KOPT-K1 (cell line): Measurements from ENCODE around the gene SETD2.

ENCODE experiments used
- H3K27ac ChIP-seq: fragments of 200-600 bp; sonication (generic); 2 replicates; pipeline ENCODE4 v1.5.1; 2016; ENCODE audit warnings: antibody characterized with exemption, mild to moderate bottlenecking, low read depth, low read length; ENCODE audit not compliant: poor library complexity, severe bottlenecking
- H3K36me3 ChIP-seq: fragments of 200-600 bp; sonication (generic); 2 replicates; pipeline ENCODE4 v1.5.1; 2017; ENCODE audit warnings: antibody characterized with exemption, mild to moderate bottlenecking, low read length, moderate library complexity; ENCODE audit not compliant: insufficient read depth
- H3K9me3 ChIP-seq: fragments of 200-600 bp; sonication (generic); 2 replicates; pipeline ENCODE4 v1.5.1; 2017; ENCODE audit warnings: antibody characterized with exemption, low read length, mild to moderate bottlenecking; ENCODE audit not compliant: insufficient read depth, poor library complexity, severe bottlenecking

SETD2 gene

DNA sequence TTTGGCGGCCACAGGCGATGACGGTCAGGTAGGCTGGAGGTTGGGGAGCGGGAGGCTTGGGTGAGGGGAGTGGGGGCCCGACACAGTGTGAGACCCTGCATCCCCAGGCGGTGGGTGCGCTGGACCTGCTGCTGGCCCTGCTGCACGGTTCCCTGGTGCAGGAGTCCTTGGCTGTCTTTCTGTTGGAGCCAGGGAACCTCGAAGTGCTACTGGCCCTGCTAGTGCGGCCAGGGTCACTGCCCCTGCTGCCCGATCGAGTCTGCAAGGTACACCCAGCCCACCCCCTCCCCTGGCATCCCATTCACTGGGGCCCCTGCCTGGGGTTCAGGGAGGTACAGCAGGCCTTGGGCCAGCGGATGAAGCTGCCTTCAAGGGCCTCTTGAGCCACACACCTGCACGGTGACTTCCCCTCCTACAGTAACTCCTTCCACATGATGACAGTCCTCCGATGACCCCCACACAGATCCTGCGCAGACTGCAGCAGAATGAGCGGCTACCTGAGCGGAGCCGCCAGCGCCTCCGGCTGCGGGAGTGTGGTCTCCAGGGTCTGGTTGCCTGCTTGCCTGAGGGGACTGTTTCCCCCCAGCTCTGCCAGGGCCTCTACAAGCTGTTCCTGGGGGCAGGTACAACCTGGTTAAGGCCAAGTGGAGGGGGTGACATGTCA lies 164.9 kb downstream of the SETD2 start:
- Histone ChIP-seq H3K36me3 (peaks cover 100% of the 10 kb centered on the region), H3K9me3 (no peaks in the 10 kb centered on the region), H3K27ac (no peak overlapping the region)

DNA sequence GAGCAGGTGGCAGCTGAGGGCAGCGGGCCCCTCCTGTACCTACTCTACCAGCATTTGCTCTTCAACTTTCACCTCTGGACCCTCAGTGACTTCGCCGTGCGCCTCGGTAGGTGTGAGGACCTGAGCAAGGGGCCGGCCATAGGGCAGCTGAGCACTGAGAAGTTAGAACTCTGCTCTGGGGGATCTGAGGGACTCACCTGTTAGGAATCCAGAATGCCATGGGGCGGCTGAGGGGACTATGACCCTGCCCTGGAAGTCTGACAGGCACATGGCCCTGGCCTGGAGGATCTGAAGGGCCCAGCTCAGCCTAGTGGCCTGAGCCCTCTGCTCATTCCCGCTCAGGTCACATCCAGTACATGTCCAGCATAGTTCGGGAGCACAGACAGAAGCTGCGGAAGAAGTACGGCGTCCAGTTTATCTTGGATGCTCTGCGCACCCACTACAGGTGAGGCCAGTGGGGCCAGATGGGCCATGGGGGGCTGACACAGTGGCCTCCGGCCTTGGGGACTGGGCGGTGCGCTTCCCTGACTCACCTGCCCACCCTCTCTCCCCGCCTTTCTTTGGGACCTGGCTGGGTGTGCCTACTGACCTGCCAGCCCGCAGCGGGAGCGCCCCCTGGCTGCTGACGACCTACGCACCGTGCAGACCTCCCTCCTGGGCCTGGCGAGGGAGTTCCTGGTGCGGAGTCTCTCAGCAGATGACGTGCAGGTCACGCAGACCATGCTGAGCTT lies 165.6 kb downstream of the SETD2 start:
- Histone ChIP-seq H3K36me3 (peaks cover 100% of the 10 kb centered on the region), H3K27ac (no peak overlapping the region), H3K9me3 (no peaks in the 10 kb centered on the region)

- peaks cover 100% of the 10 kb centered on the region for H3K36me3 ChIP-seq
These were observed 166.3 kb downstream of the SETD2 start for GRCh38 chr3:46997453-46998091.

GRCh38 chr3:46996689-46997452 lies 167.0 kb downstream of the SETD2 start:
- H3K36me3 ChIP-seq, result peaks cover 100% of the 10 kb centered on the region
- no peaks in the 10 kb centered on the region for H3K9me3 ChIP-seq
- peak overlapping the region; percentile 35 for H3K27ac ChIP-seq

More at GRCh38 chr3:46997453-46998091, 166.3 kb downstream of the SETD2 start:
- Histone ChIP-seq H3K27ac (peak overlapping the region; percentile 35), H3K9me3 (no peaks in the 10 kb centered on the region)

DNA sequence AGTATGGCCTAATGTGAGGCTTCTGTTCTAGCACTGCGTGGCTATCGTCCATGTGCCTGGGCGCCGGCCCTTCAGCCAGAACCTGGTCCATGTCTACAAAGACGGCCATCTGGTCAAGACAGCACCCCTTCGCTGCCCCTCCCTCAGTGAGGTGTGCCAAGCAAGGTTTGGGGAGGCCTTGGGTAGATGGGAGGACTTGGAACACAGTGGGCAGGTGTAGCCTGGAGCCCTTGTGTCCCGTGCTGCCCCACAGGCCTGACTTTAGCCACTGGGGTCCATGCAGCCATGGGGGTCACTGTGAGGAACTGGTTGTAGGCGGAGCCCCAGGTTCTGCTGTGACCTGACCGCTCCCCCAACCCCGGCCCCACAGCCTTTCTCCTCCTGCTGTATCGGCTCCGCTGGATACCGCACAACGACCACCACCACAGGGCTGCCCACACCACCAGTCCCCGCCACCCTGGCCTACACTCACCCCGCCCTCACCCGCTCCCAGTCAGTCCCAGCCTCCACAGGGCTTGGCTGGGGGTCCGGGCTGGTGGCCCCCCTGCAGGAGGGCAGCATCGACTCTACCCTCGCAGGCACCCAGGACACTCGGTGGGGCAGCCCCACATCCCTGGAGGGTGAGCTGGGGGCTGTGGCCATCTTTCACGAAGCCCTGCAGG lies 167.9 kb downstream of the SETD2 start:
- H3K36me3 ChIP-seq, result peaks cover 100% of the 10 kb centered on the region
- H3K27ac ChIP-seq, result peak overlapping the region; percentile 35
- no peaks in the 10 kb centered on the region for H3K9me3 ChIP-seq

GRCh38 chr3:46994801-46995731 lies 168.8 kb downstream of the SETD2 start:
- Histone ChIP-seq H3K36me3 (peaks cover 100% of the 10 kb centered on the region), H3K27ac (no peak overlapping the region), H3K9me3 (no peaks in the 10 kb centered on the region)

DNA sequence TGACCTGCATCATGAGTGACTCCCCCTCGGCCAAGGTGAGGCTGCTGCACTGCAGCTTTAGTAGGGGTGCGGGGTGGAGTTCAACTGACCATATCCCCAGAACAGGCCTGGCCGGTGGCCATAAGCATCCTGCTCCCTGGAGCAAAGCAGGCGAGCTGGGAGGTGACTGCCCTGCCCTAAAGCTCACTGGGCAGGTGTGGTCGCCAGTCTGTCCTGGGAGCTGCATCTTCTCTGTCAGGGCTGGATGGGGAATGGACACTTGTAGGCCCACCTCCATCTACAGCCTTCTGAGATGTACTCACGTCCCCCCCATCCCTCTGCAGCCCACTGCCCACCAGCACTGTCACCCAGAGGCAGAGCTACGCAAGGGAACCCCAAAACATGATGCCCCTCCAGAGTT lies 169.9 kb downstream of the SETD2 start:
- no peak overlapping the region for H3K27ac ChIP-seq
- H3K9me3 ChIP-seq, result no peaks in the 10 kb centered on the region
- H3K36me3 ChIP-seq, result peaks cover 99% of the 10 kb centered on the region

GRCh38 chr3:46993292-46993691 lies 170.6 kb downstream of the SETD2 start:
- Histone ChIP-seq H3K27ac (no peak overlapping the region), H3K9me3 (no peaks in the 10 kb centered on the region), H3K36me3 (peaks cover 97% of the 10 kb centered on the region)

DNA sequence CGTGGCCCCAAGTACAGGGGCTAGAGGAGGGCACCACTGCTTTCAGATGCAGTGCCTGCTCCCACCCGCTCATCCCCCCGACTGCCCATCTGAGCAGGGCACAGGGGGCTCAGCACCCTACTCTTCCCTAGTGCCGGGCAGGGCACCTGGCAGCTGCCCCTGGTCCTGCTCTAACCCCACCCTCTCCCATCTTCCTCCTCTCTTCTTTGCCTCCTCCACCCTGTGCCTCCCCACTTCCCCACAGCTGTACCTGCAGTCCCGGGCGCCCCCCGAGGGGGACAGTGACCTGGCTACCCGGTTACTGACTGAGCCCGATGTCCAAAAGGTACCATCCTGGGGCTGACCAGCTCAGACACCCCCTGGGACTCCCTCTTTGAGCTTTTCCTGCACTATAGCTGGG lies 171.7 kb downstream of the SETD2 start:
- Histone ChIP-seq H3K36me3 (peaks cover 87% of the 10 kb centered on the region), H3K9me3 (no peaks in the 10 kb centered on the region), H3K27ac (no peak overlapping the region)

- no peaks in the 10 kb centered on the region for H3K9me3 ChIP-seq
- H3K36me3 ChIP-seq, result peaks cover 80% of the 10 kb centered on the region
- H3K27ac ChIP-seq, result no peak overlapping the region
These were observed 172.3 kb downstream of the SETD2 start for GRCh38 chr3:46991406-46992165.

DNA sequence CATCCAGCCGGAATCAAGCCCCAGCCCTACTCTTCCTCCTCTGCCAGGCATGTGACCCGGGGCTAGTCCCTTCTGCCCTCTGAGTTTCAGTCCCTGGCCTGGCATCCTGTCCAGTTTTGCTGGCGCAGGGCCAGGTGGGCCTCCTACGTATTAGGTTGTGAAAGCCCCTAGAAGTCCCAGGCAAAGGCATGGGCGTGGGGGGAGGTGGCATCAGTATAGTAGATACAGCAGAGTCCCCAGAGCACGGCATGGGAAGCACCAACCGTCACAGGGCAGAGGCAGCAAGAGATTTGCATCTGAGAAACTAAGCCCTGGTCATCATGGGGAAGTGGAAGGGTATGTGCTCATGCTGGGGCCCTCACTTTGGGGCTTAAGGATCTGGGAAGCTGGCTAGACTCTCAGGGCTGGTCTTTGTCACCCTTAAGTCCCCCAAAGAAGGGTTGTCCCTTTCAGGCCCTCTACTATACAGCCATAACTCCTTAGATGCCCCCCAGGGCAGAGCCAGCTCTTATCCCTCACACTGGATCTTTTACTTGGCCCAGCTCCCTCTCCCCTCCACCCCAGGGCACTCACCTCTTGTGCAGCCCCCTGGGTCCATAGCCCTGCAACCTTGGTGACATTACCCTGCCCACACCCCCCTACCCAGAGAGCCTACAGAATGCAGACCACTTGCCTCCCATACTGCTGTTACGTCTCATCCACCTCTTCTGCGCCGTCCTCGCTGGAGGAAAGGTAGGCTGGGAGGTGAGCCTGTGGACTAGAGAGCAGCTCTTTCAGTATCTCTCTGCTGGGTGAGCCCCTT lies 173.1 kb downstream of the SETD2 start:
- peaks cover 72% of the 10 kb centered on the region for H3K36me3 ChIP-seq
- no peaks in the 10 kb centered on the region for H3K9me3 ChIP-seq
- peak overlapping the region; percentile 2 for H3K27ac ChIP-seq

GRCh38 chr3:46989146-46989810 lies 174.6 kb downstream of the SETD2 start:
- no peaks in the 10 kb centered on the region for H3K9me3 ChIP-seq
- H3K27ac ChIP-seq, result peak overlapping the region; percentile 91
- H3K36me3 ChIP-seq, result peaks cover 57% of the 10 kb centered on the region
